Measurements from ENCODE around the gene DCBLD1. TPM values are rescaled to one million over a fixed set of nuclear protein-coding genes. Genes with fewer than 3 reads are reported as not detected.

Gene DCBLD1
- total RNA-seq, 1 donor from 2014 or later: 6.1 TPM

GRCh38 chr6:117472667-117473066 is 9.8 kb upstream of the DCBLD1 start:
- no peak for TF ChIP-seq CTCF (conservative IDR thresholded peaks at IDR 0.05; ENCODE audit: low read depth, low read length)
- no peak for DNase-seq (ENCODE audit: low read depth)

GRCh38 chr6:117473401-117473800 is 9.1 kb upstream of the DCBLD1 start:
- no peak overlapping the region for H3K4me3 ChIP-seq (ENCODE audit: low read depth, low read length)
- no peak for DNase-seq (ENCODE audit: low read depth)
- TF ChIP-seq CTCF (conservative IDR thresholded peaks at IDR 0.05; ENCODE audit: low read depth, low read length): no peak

More at GRCh38 chr6:117472667-117473066, 9.8 kb upstream of the DCBLD1 start:
- H3K4me3 ChIP-seq (ENCODE audit: low read depth, low read length): no peak overlapping the region

- no peak overlapping the region for H3K4me3 ChIP-seq (ENCODE audit: low read depth, low read length)
- peak; percentile 53 for TF ChIP-seq CTCF (conservative IDR thresholded peaks at IDR 0.05; ENCODE audit: low read depth, low read length)
- no peak for DNase-seq (ENCODE audit: low read depth)
Observed at GRCh38 chr6:117477988-117478852, 4.3 kb upstream of the DCBLD1 start.

GRCh38 chr6:117478853-117479231 is 3.6 kb upstream of the DCBLD1 start:
- no peak overlapping the region for H3K4me3 ChIP-seq (ENCODE audit: low read depth, low read length)
- no peak for TF ChIP-seq CTCF (conservative IDR thresholded peaks at IDR 0.05; ENCODE audit: low read depth, low read length)
- DNase-seq (ENCODE audit: low read depth): no peak

GRCh38 chr6:117480651-117481050 is 1.8 kb upstream of the DCBLD1 start:
- H3K4me3 ChIP-seq (ENCODE audit: low read depth, low read length): no peak overlapping the region
- no peak for TF ChIP-seq CTCF (conservative IDR thresholded peaks at IDR 0.05; ENCODE audit: low read depth, low read length)
- no peak for DNase-seq (ENCODE audit: low read depth)

GRCh38 chr6:117481278-117481925 is 1.1 kb upstream of the DCBLD1 start:
- no peak for DNase-seq (ENCODE audit: low read depth)
- no peak overlapping the region for H3K4me3 ChIP-seq (ENCODE audit: low read depth, low read length)
- no peak for TF ChIP-seq CTCF (conservative IDR thresholded peaks at IDR 0.05; ENCODE audit: low read depth, low read length)

Measured in epithelial cell of proximal tubule (primary cell).